Thyroid gland (tissue), 4 donors: Measurements from ENCODE around the gene TAS2R40. TPM values are rescaled to one million over a fixed set of nuclear protein-coding genes. Genes with fewer than 3 reads are reported as not detected.

Experiments
- DNase-seq, 2 donors: peaks; one replicate each; pipeline ENCODE4 v3.0.0-alpha.2; 2019
- H3K27ac ChIP-seq, 3 donors: fragments of 200-600 bp; sonication (generic); 1 replicate in 2 of 3; 2 replicates in 1 of 3; pipeline ENCODE4 v1.5.1; 2016 to 2019; ENCODE audit warnings: mild to moderate bottlenecking in 1 of 3, moderate library complexity in 1 of 3
- H3K27me3 ChIP-seq: fragments of 200-600 bp; sonication (generic); one replicate; pipeline ENCODE4 v1.5.1; 2019
- H3K36me3 ChIP-seq, 2 donors: fragments of 200-600 bp; sonication (generic); one replicate each; pipeline ENCODE4 v1.5.1; 2016 to 2019
- H3K4me1 ChIP-seq, 2 donors: fragments of 200-600 bp; sonication (generic); one replicate each; pipeline ENCODE4 v1.5.1; 2017 to 2019
- H3K4me3 ChIP-seq, 3 donors: fragments of 200-600 bp; sonication (generic); replicated peaks in 1 of 3; 1 replicate in 2 of 3; 2 replicates in 1 of 3; pipeline ENCODE4 v1.5.1; 2016; ENCODE audit warnings: mild to moderate bottlenecking in 1 of 3
- H3K9me3 ChIP-seq: fragments of 200-600 bp; sonication (generic); one replicate; pipeline ENCODE4 v1.5.1; 2017
- CTCF ChIP-seq, 6 experiments: fragments of 200-600 bp in 3 of 6; fragments of 450-650 bp in 3 of 6; sonication (generic) in 3 of 6; IDR thresholded peaks; one replicate each; pipeline ENCODE4 v1.5.1; 2016 to 2019; ENCODE audit warnings: antibody characterized with exemption in 6 of 6, mild to moderate bottlenecking in 2 of 6, inconsistent platforms in 1 of 6, moderate library complexity in 1 of 6
- POLR2A ChIP-seq, 2 donors: fragments of 450-650 bp; IDR thresholded peaks; one replicate each; pipeline ENCODE4 v1.6.1; 2017; ENCODE audit warnings: antibody characterized with exemption in 2 of 2, mild to moderate bottlenecking in 2 of 2, moderate library complexity in 1 of 2
- WGBS, 2 donors: methylation state at CpG; one replicate each; pipeline ENCODE4 v1.1.5; 2017; 5-methylcytosine and 5-hydroxymethylcytosine counted together
- intact Hi-C: fragments of 100-400 bp; cut with DNase I; formaldehyde crosslinking; loops from one replicate; pipeline ENCODE4 v1.15.1; 2023
- total RNA-seq, 4 donors: library from RNA; depleted of rRNA; stranded (reverse); fragments of >200 nt; gene quantifications; one replicate each; pipeline ENCODE4 v1.2.3, GENCODE V29; 2016

Gene TAS2R40
- total RNA-seq, 4 donors from 2014 or later: not detected

- no peaks in the 10 kb centered on the region for H3K4me1 ChIP-seq
- 93 to 96% methylated on average over 2 of the region's 2 CpGs for WGBS, 2 donors
- intact Hi-C loops: no loop called here
- no peaks in the 10 kb centered on the region for H3K27me3 ChIP-seq
- no peak overlapping the region for H3K27ac ChIP-seq
- H3K9me3 ChIP-seq: no peaks in the 10 kb centered on the region
- TF ChIP-seq POLR2A (IDR thresholded peaks at IDR 0.05): no peak
- TF ChIP-seq CTCF (IDR thresholded peaks at IDR 0.05): no peak
- H3K4me3 ChIP-seq: no peak overlapping the region
- H3K36me3 ChIP-seq: no peaks in the 10 kb centered on the region
- no peak for DNase-seq
Observed at GRCh38 chr7:143230602-143231457, 9.0 kb downstream of the TAS2R40 start.

GRCh38 chr7:143233816-143234532 lies 12.1 kb downstream of the TAS2R40 start:
- intact Hi-C loops: no loop called here
- no peak overlapping the region for H3K27ac ChIP-seq
- TF ChIP-seq POLR2A (IDR thresholded peaks at IDR 0.05) (no peak), CTCF (IDR thresholded peaks at IDR 0.05) (no peak)
- no peaks in the 10 kb centered on the region for H3K9me3 ChIP-seq
- H3K4me3 ChIP-seq: no peak overlapping the region
- no peak for DNase-seq
- H3K4me1 ChIP-seq: no peaks in the 10 kb centered on the region
- 98% methylated on average over 2 of the region's 2 CpGs for WGBS, 2 donors
- no peaks in the 10 kb centered on the region for H3K27me3 ChIP-seq
- no peaks in the 10 kb centered on the region for H3K36me3 ChIP-seq

GRCh38 chr7:143234533-143234875 lies 12.7 kb downstream of the TAS2R40 start:
- TF ChIP-seq POLR2A (IDR thresholded peaks at IDR 0.05) (no peak), CTCF (IDR thresholded peaks at IDR 0.05) (no peak)
- WGBS, 2 donors: 89 to 91% methylated on average over 3 of the region's 3 CpGs
- Histone ChIP-seq H3K4me1 (no peaks in the 10 kb centered on the region), H3K9me3 (no peaks in the 10 kb centered on the region), H3K4me3 (no peak overlapping the region), H3K27ac (no peak overlapping the region), H3K27me3 (no peaks in the 10 kb centered on the region), H3K36me3 (no peaks in the 10 kb centered on the region)
- DNase-seq: no peak
- intact Hi-C loops: no loop called here

- Histone ChIP-seq H3K4me3 (no peak overlapping the region), H3K36me3 (no peaks in the 10 kb centered on the region), H3K9me3 (no peaks in the 10 kb centered on the region), H3K4me1 (no peaks in the 10 kb centered on the region), H3K27ac (no peak overlapping the region), H3K27me3 (no peaks in the 10 kb centered on the region)
- intact Hi-C loops: no loop called here
- WGBS, 2 donors: 38% methylated on average over 1 of the region's 1 CpG
- DNase-seq: no peak
- no peak for TF ChIP-seq CTCF (IDR thresholded peaks at IDR 0.05)
- no peak for TF ChIP-seq POLR2A (IDR thresholded peaks at IDR 0.05)
Observed at GRCh38 chr7:143235561-143235960, 13.7 kb downstream of the TAS2R40 start.

GRCh38 chr7:143236408-143236990 lies 14.7 kb downstream of the TAS2R40 start:
- 74 to 93% methylated on average over 3 of the region's 3 CpGs for WGBS, 2 donors
- no peaks in the 10 kb centered on the region for H3K9me3 ChIP-seq
- no peak overlapping the region for H3K4me3 ChIP-seq
- TF ChIP-seq CTCF (IDR thresholded peaks at IDR 0.05) (no peak), POLR2A (IDR thresholded peaks at IDR 0.05) (no peak)
- no peaks in the 10 kb centered on the region for H3K27me3 ChIP-seq
- DNase-seq: no peak
- no peaks in the 10 kb centered on the region for H3K36me3 ChIP-seq
- H3K4me1 ChIP-seq: peaks cover 0 to 3% of the 10 kb centered on the region in 2 donors
- H3K27ac ChIP-seq: no peak overlapping the region
- intact Hi-C loops: no loop called here
